ENCODE data around the gene CCDC112. TPM values are rescaled to one million over a fixed set of nuclear protein-coding genes. Genes with fewer than 3 reads are reported as not detected.
A peak's percentile ranks its signal among the peaks of the same experiment; 100 is the strongest.

The CCDC112 gene
- total and polyA plus RNA-seq, 10 donors = 3.4 to 12.7 (median 4.3) TPM

- no peaks in the 10 kb centered on the region for H3K27me3 ChIP-seq (replicated peaks in 1 of 7)
- H3K27ac ChIP-seq = peak overlapping the region in 4 of 8 donors; percentile 66 to 80 (median 78)
- H3K9me3 ChIP-seq = peaks cover 0 to 16% (median 4%) of the 10 kb centered on the region in 8 donors
- intact Hi-C loops (cut with DNase I; ENCODE audit: low total_unique reads) = no loop called here
- no peak for DNase-seq
- H3K4me1 ChIP-seq = peaks cover 0 to 22% (median 15%) of the 10 kb centered on the region in 6 donors
- H3K36me3 ChIP-seq = no peaks in the 10 kb centered on the region
- TF ChIP-seq POLR2AphosphoS5 (IDR thresholded peaks at IDR 0.05) (no peak), CTCF (IDR thresholded peaks at IDR 0.05 in 8 of 11, conservative IDR thresholded peaks at IDR 0.05 in 3 of 11) (no peak), POLR2A (IDR thresholded peaks at IDR 0.05) (no peak)
- peak overlapping the region; percentile 61 to 98 (median 88) for H3K4me3 ChIP-seq
- 19 to 27% (median 24%) methylated on average over 11 of the region's 11 CpGs for WGBS, 5 donors
Measured at GRCh38 chr5:115295777-115296123, 704 bp downstream of the CCDC112 start.

- Histone ChIP-seq H3K36me3 (no peaks in the 10 kb centered on the region), H3K27me3 (replicated peaks in 1 of 7) (no peaks in the 10 kb centered on the region), H3K4me3 (no peak overlapping the region), H3K4me1 (peaks cover 0 to 14% (median 11%) of the 10 kb centered on the region in 6 donors), H3K27ac (no peak overlapping the region), H3K9me3 (peaks cover 0 to 16% (median 4%) of the 10 kb centered on the region in 8 donors)
- TF ChIP-seq POLR2AphosphoS5 (IDR thresholded peaks at IDR 0.05) (no peak), CTCF (IDR thresholded peaks at IDR 0.05 in 8 of 11, conservative IDR thresholded peaks at IDR 0.05 in 3 of 11) (no peak), POLR2A (IDR thresholded peaks at IDR 0.05) (no peak)
- no peak for DNase-seq
- intact Hi-C loops (cut with DNase I; ENCODE audit: low total_unique reads) = no loop called here
Measured at GRCh38 chr5:115291397-115291796, 5.1 kb downstream of the CCDC112 start.

- intact Hi-C loops (cut with DNase I; ENCODE audit: low total_unique reads) = no loop called here
- Histone ChIP-seq H3K4me1 (no peaks in the 10 kb centered on the region), H3K9me3 (peaks cover 0 to 16% (median 4%) of the 10 kb centered on the region in 8 donors), H3K27ac (no peak overlapping the region), H3K36me3 (no peaks in the 10 kb centered on the region), H3K4me3 (no peak overlapping the region), H3K27me3 (replicated peaks in 1 of 7) (no peaks in the 10 kb centered on the region)
- no peak for DNase-seq
- TF ChIP-seq POLR2A (IDR thresholded peaks at IDR 0.05) (no peak), CTCF (IDR thresholded peaks at IDR 0.05 in 8 of 11, conservative IDR thresholded peaks at IDR 0.05 in 3 of 11) (no peak), POLR2AphosphoS5 (IDR thresholded peaks at IDR 0.05) (no peak)
- 77 to 82% (median 81%) methylated on average over 4 of the region's 4 CpGs for WGBS, 5 donors
Measured at GRCh38 chr5:115289104-115289503, 7.3 kb downstream of the CCDC112 start.

GRCh38 chr5:115284021-115284420 lies 12.4 kb downstream of the CCDC112 start:
- Histone ChIP-seq H3K9me3 (no peaks in the 10 kb centered on the region), H3K27ac (no peak overlapping the region), H3K4me3 (no peak overlapping the region), H3K27me3 (replicated peaks in 1 of 7) (no peaks in the 10 kb centered on the region), H3K4me1 (no peaks in the 10 kb centered on the region), H3K36me3 (no peaks in the 10 kb centered on the region)
- intact Hi-C loops (cut with DNase I; ENCODE audit: low total_unique reads) = no loop called here
- no peak for DNase-seq
- 69 to 85% (median 83%) methylated on average over 1 of the region's 1 CpG for WGBS, 5 donors
- TF ChIP-seq CTCF (IDR thresholded peaks at IDR 0.05 in 8 of 11, conservative IDR thresholded peaks at IDR 0.05 in 3 of 11) (no peak), POLR2A (IDR thresholded peaks at IDR 0.05) (no peak), POLR2AphosphoS5 (IDR thresholded peaks at IDR 0.05) (no peak)
